ENCODE results near the gene OGFR. TPM values are rescaled to one million over a fixed set of nuclear protein-coding genes. Genes with fewer than 3 reads are reported as not detected.

Gene OGFR
- polyA plus RNA-seq, 3 donors, result 47.8 to 114 (median 79.3) TPM

DNA sequence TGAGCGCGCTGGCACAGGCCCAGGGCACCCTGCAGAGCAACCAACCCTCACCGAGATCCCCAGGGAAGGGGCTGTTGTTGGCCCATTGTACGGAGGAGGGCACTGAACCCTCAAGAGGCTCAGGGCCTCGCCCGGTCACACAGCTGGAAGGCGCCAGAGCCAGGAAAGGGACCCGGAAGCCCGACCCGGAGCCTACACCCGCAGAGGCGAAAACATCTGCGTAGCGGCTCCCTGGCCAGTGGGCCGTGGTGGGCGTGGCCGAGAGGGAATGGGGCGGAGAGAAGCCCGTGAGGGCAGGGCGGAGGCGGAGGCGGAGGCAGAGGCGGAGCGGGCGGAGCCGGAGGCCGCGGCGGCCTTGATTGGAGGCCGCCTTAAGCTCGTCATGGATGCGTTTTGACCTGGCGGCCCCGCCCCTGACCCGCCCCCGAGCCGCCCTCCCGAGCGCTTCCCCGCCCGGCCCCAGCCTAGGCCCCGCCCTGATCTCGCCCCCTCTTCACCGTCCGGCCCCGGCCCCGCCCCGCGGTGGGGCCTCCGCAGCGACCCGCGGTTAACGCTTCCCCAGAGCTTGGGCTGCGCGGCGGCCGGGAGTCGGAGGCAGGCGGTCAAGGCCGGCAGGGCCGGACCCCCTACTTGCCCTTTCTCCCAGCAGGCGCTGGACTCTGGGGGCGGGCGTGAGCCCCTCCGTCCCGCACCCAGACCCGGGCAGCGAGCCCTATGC is 10.5 kb upstream of the OGFR start:
- peaks cover 14% of the 10 kb centered on the region for H3K79me2 ChIP-seq (ENCODE audit: insufficient read depth, low read length)
- no peaks in the 10 kb centered on the region for H3K9me3 ChIP-seq (replicated peaks in 1 of 2; ENCODE audit: control insufficient read depth in 1 of 2, insufficient read depth in 1 of 2, low read length in 2 of 2)
- Mint-ChIP-seq H3K27ac (peak overlapping the region; percentile 92 to 99 (median 94)), H3K9me3 (peaks cover 0 to 3% (median 0%) of the 10 kb centered on the region in 7 donors), H3K36me3 (peaks cover 12 to 16% of the 10 kb centered on the region in 2 donors), H3K27me3 (ENCODE audit: low read depth in 3 of 3) (peaks cover 0 to 1% (median 1%) of the 10 kb centered on the region in 3 donors), H3K4me3 (peak overlapping the region; percentile 82 to 87), H3K4me1 (peaks cover 44% of the 10 kb centered on the region)
- 1% methylated on average over 60 of the region's 69 CpGs for WGBS (ENCODE audit: insufficient coverage)
- peak overlapping the region; percentile 92 to 94 for H3K27ac ChIP-seq (ENCODE audit: low read depth in 1 of 2, low read length in 2 of 2)
- H2AFZ ChIP-seq (ENCODE audit: insufficient read depth, low read depth, low read length, poor library complexity, severe bottlenecking), result peak overlapping the region; percentile 85
- peaks cover 3 to 11% of the 10 kb centered on the region in 2 donors for H3K36me3 ChIP-seq (replicated peaks in 1 of 2; ENCODE audit: control insufficient read depth in 1 of 2, insufficient read depth in 2 of 2, low read length in 2 of 2)
- no peaks in the 10 kb centered on the region for H3K27me3 ChIP-seq (ENCODE audit: control insufficient read depth in 2 of 2, insufficient read depth in 2 of 2, low read length in 2 of 2)
- peak overlapping the region; percentile 72 for H3K9ac ChIP-seq (ENCODE audit: insufficient read depth, low read length, poor library complexity, severe bottlenecking)
- H3K4me3 ChIP-seq (replicated peaks in 1 of 3; ENCODE audit: low read depth in 2 of 3, low read length in 3 of 3), result peak overlapping the region; percentile 54 to 88 (median 59)
- intact Hi-C loops (cut with micrococcal nuclease), result loop anchor here (5.0 to 10.0 kb wide), 6 partner anchors 52 to 389 kb away; partner anchors contain the start of genes CABLES2 (in 1 of the 2) and DIDO1 (in 1 of the 2)
- peak; percentile 94 to 97 (median 95) for DNase-seq
- H3K4me2 ChIP-seq (replicated peaks; ENCODE audit: extremely low read depth, low read length, poor library complexity, severe bottlenecking), result peak overlapping the region; percentile 99
- peaks cover 13% of the 10 kb centered on the region for H4K20me1 ChIP-seq (ENCODE audit: insufficient read depth, low read length)
- no peak for TF ChIP-seq CTCF (IDR thresholded peaks at IDR 0.05)
- peaks cover 44 to 54% of the 10 kb centered on the region in 2 donors for H3K4me1 ChIP-seq (ENCODE audit: control insufficient read depth in 1 of 2, insufficient read depth in 2 of 2, low read length in 2 of 2)

DNA sequence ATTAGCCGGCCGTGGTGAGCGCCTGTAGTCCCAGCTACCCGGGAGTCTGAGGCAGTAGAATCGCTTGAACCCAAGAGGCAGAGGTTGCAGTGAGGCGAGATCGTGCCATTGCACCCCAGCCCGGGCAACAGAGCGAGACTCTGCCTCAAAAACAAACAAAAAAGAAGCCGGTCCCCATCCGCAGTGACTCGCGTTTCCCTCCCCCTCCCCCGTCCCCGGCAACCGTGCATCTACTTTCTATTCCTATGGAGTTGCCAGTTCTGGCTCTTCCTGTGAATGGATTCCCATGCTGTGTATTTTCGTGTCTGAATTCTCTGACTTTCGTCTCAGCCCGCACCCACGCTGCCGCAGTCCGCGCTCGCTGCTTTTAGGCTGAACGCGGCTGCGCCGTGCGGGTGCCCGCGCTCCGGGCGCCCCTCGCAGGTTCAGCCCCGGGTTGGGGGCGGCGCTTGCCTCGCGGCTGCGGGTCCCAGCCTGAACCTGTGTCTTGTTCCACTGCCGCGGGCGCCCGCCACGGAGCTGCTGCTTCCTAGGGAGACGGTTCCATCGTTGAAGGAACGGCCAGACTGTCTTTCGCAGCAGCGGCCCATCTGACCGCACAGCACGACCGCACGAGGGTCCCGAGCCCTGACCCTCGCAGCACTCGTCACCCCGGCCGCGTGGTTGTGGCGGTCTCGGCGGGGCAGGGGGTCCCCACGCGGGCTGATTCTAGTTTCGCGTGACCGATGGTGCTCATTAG is 9.4 kb upstream of the OGFR start:
- peaks cover 48% of the 10 kb centered on the region for H3K4me1 Mint-ChIP-seq

More for the DNA sequence above, 9.4 kb upstream of the OGFR start:
- Histone ChIP-seq H3K4me1 (ENCODE audit: control insufficient read depth in 1 of 2, insufficient read depth in 2 of 2, low read length in 2 of 2) (peaks cover 44 to 54% of the 10 kb centered on the region in 2 donors), H2AFZ (ENCODE audit: insufficient read depth, low read depth, low read length, poor library complexity, severe bottlenecking) (peak overlapping the region; percentile 85), H3K27ac (ENCODE audit: low read depth in 1 of 2, low read length in 2 of 2) (peak overlapping the region; percentile 79 to 92), H3K9ac (ENCODE audit: insufficient read depth, low read length, poor library complexity, severe bottlenecking) (peak overlapping the region; percentile 72), H4K20me1 (ENCODE audit: insufficient read depth, low read length) (peaks cover 13% of the 10 kb centered on the region), H3K27me3 (ENCODE audit: control insufficient read depth in 2 of 2, insufficient read depth in 2 of 2, low read length in 2 of 2) (no peaks in the 10 kb centered on the region), H3K79me2 (ENCODE audit: insufficient read depth, low read length) (peaks cover 14% of the 10 kb centered on the region), H3K4me3 (replicated peaks in 1 of 3; ENCODE audit: low read depth in 2 of 3, low read length in 3 of 3) (peak overlapping the region; percentile 54 to 88 (median 59)), H3K36me3 (replicated peaks in 1 of 2; ENCODE audit: control insufficient read depth in 1 of 2, insufficient read depth in 2 of 2, low read length in 2 of 2) (peaks cover 12 to 21% of the 10 kb centered on the region in 2 donors), H3K4me2 (replicated peaks; ENCODE audit: extremely low read depth, low read length, poor library complexity, severe bottlenecking) (peak overlapping the region; percentile 99), H3K9me3 (replicated peaks in 1 of 2; ENCODE audit: control insufficient read depth in 1 of 2, insufficient read depth in 1 of 2, low read length in 2 of 2) (no peaks in the 10 kb centered on the region)
- DNase-seq, result peak in 2 of 3 donors; percentile 29 to 38
- intact Hi-C loops (cut with micrococcal nuclease), result loop anchor here (5.0 to 10.0 kb wide), 3 partner anchors 130 to 390 kb away; partner anchors contain the start of genes CABLES2 (in 2 of the 2) and DIDO1 (in 1 of the 2)
- no peak for TF ChIP-seq CTCF (IDR thresholded peaks at IDR 0.05)
- WGBS (ENCODE audit: insufficient coverage), result 0% methylated on average over 68 of the region's 68 CpGs
- H3K27ac Mint-ChIP-seq, result peak overlapping the region; percentile 87 to 93 (median 92)
- H3K4me3 Mint-ChIP-seq, result peak overlapping the region; percentile 82 to 87
- H3K9me3 Mint-ChIP-seq, result peaks cover 0 to 3% (median 0%) of the 10 kb centered on the region in 7 donors
- peaks cover 1 to 2% (median 2%) of the 10 kb centered on the region in 3 donors for H3K27me3 Mint-ChIP-seq (ENCODE audit: low read depth in 3 of 3)
- peaks cover 22 to 26% of the 10 kb centered on the region in 2 donors for H3K36me3 Mint-ChIP-seq
